IPS-11a (cell line): Measurements from ENCODE around the gene ACVR1.

Experiments
- H3K4me3 ChIP-seq: one replicate; pipeline ENCODE4 v1.5.1; 2013; ENCODE audit warnings: low read depth, low read length, control low read depth

Gene ACVR1

GRCh38 chr2:157857881-157858280, 18.2 kb downstream of the ACVR1 start:
- no peak overlapping the region for H3K4me3 ChIP-seq

- no peak overlapping the region for H3K4me3 ChIP-seq
Measured at GRCh38 chr2:157856187-157856515, 20.0 kb downstream of the ACVR1 start.

- no peak overlapping the region for H3K4me3 ChIP-seq
Measured at GRCh38 chr2:157853820-157854219, 22.3 kb downstream of the ACVR1 start.

- H3K4me3 ChIP-seq: no peak overlapping the region
Measured at GRCh38 chr2:157853211-157853610, 22.9 kb downstream of the ACVR1 start.

- H3K4me3 ChIP-seq: no peak overlapping the region
Measured at GRCh38 chr2:157849591-157849990, 26.5 kb downstream of the ACVR1 start.

GRCh38 chr2:157848213-157848612, 27.9 kb downstream of the ACVR1 start:
- no peak overlapping the region for H3K4me3 ChIP-seq

GRCh38 chr2:157845081-157845480, 31.0 kb downstream of the ACVR1 start:
- no peak overlapping the region for H3K4me3 ChIP-seq

- H3K4me3 ChIP-seq: no peak overlapping the region
Measured at GRCh38 chr2:157843935-157844334, 32.2 kb downstream of the ACVR1 start.

- no peak overlapping the region for H3K4me3 ChIP-seq
Measured at GRCh38 chr2:157843081-157843480, 33.0 kb downstream of the ACVR1 start.

- H3K4me3 ChIP-seq: no peak overlapping the region
Measured at GRCh38 chr2:157842106-157842879, 33.8 kb downstream of the ACVR1 start.

GRCh38 chr2:157841485-157841884, 34.6 kb downstream of the ACVR1 start:
- no peak overlapping the region for H3K4me3 ChIP-seq

- H3K4me3 ChIP-seq: no peak overlapping the region
Measured at GRCh38 chr2:157840568-157841156, 35.5 kb downstream of the ACVR1 start.

- no peak overlapping the region for H3K4me3 ChIP-seq
Measured at GRCh38 chr2:157839822-157840221, 36.3 kb downstream of the ACVR1 start.

GRCh38 chr2:157839162-157839801, 36.8 kb downstream of the ACVR1 start:
- no peak overlapping the region for H3K4me3 ChIP-seq

- H3K4me3 ChIP-seq: no peak overlapping the region
Measured at GRCh38 chr2:157838442-157839161, 37.5 kb downstream of the ACVR1 start.

GRCh38 chr2:157837851-157838441, 38.2 kb downstream of the ACVR1 start:
- no peak overlapping the region for H3K4me3 ChIP-seq

GRCh38 chr2:157836531-157836930, 39.6 kb downstream of the ACVR1 start:
- no peak overlapping the region for H3K4me3 ChIP-seq

GRCh38 chr2:157835425-157835824, 40.7 kb downstream of the ACVR1 start:
- no peak overlapping the region for H3K4me3 ChIP-seq

- no peak overlapping the region for H3K4me3 ChIP-seq
Measured at GRCh38 chr2:157835006-157835405, 41.1 kb downstream of the ACVR1 start.

GRCh38 chr2:157833721-157834120, 42.4 kb downstream of the ACVR1 start:
- no peak overlapping the region for H3K4me3 ChIP-seq

GRCh38 chr2:157831573-157832315, 44.4 kb downstream of the ACVR1 start:
- no peak overlapping the region for H3K4me3 ChIP-seq
